GM18511 (cell line): Measurements from ENCODE around the gene MAP3K5.
"Not testable (repeated sequence)": the region's sequence is repeated elsewhere in the genome, so short reads cannot be mapped to it uniquely, and the experiment has no call there.

Source experiments
- ATAC-seq: cut with Tn5 transposase; IDR thresholded peaks from one replicate; pipeline ENCODE4 v1.9.1; 2021; ENCODE audit warnings: mild to moderate bottlenecking, moderate library complexity; ENCODE audit not compliant: unreplicated experiment

Gene MAP3K5

GRCh38 chr6:136696238-136696637 lies 96.0 kb downstream of the MAP3K5 start:
- no peak for ATAC-seq

GRCh38 chr6:136695412-136695811 lies 96.9 kb downstream of the MAP3K5 start:
- ATAC-seq = no peak

GRCh38 chr6:136693090-136693489 lies 99.2 kb downstream of the MAP3K5 start:
- ATAC-seq = no peak

- ATAC-seq = not testable (repeated sequence)
These were observed 104.4 kb downstream of the MAP3K5 start for GRCh38 chr6:136687894-136688293.

GRCh38 chr6:136685540-136686108 lies 106.7 kb downstream of the MAP3K5 start:
- ATAC-seq = no peak

GRCh38 chr6:136684466-136684865 lies 107.8 kb downstream of the MAP3K5 start:
- no peak for ATAC-seq

- ATAC-seq = no peak
These were observed 108.9 kb downstream of the MAP3K5 start for GRCh38 chr6:136683209-136683941.

GRCh38 chr6:136682292-136682691 lies 110.0 kb downstream of the MAP3K5 start:
- ATAC-seq = no peak

GRCh38 chr6:136677822-136678221 lies 114.5 kb downstream of the MAP3K5 start:
- no peak for ATAC-seq

GRCh38 chr6:136677344-136677743 lies 114.9 kb downstream of the MAP3K5 start:
- ATAC-seq = no peak

GRCh38 chr6:136676075-136676474 lies 116.2 kb downstream of the MAP3K5 start:
- no peak for ATAC-seq

GRCh38 chr6:136673571-136673970 lies 118.7 kb downstream of the MAP3K5 start:
- no peak for ATAC-seq

GRCh38 chr6:136672144-136672543 lies 120.1 kb downstream of the MAP3K5 start:
- ATAC-seq = no peak

GRCh38 chr6:136669299-136669699 lies 123.0 kb downstream of the MAP3K5 start:
- ATAC-seq = no peak

- ATAC-seq = no peak
These were observed 123.7 kb downstream of the MAP3K5 start for GRCh38 chr6:136668571-136668970.

- ATAC-seq = no peak
These were observed 126.2 kb downstream of the MAP3K5 start for GRCh38 chr6:136666041-136666440.

- no peak for ATAC-seq
These were observed 129.7 kb downstream of the MAP3K5 start for GRCh38 chr6:136662347-136663237.

GRCh38 chr6:136660727-136661126 lies 131.6 kb downstream of the MAP3K5 start:
- no peak for ATAC-seq

GRCh38 chr6:136659991-136660499 lies 132.2 kb downstream of the MAP3K5 start:
- no peak for ATAC-seq

GRCh38 chr6:136658711-136659110 lies 133.6 kb downstream of the MAP3K5 start:
- no peak for ATAC-seq

- no peak for ATAC-seq
These were observed 134.6 kb downstream of the MAP3K5 start for GRCh38 chr6:136657666-136658065.
